Activated CD8-positive, alpha-beta T cell treated with anti-CD3 and anti-CD28 coated beads for 36 hours (primary cell): ENCODE data around the gene TPRG1L. TPM values are rescaled to one million over a fixed set of nuclear protein-coding genes. Genes with fewer than 3 reads are reported as not detected.

Experiments used
- ATAC-seq: fragments of 200-7000 bp; cut with Tn5 transposase; one replicate; pipeline ENCODE4 v1.10.0; 2021; ENCODE audit warnings: mild to moderate bottlenecking, moderate library complexity
- CTCF ChIA-PET: fragments of 350-600 bp; sonication (Branson Sonifier 250); formaldehyde crosslinking; loops from one replicate; lab custom pipeline; 2021; ENCODE audit warnings: antibody characterized with exemption; lab: Charles Lee
- POLR2A ChIA-PET: fragments of 350-600 bp; sonication (Branson Sonifier 250); formaldehyde crosslinking; loops from one replicate; lab custom pipeline; 2021; ENCODE audit warnings: antibody characterized with exemption; lab: Charles Lee
- DNase-seq: peaks from one replicate; pipeline ENCODE4 v3.0.0-alpha.2; 2020
- H3K27ac Mint-ChIP-seq: one replicate; pipeline ENCODE4 v1.8.0; 2021; ENCODE audit warnings: mild to moderate bottlenecking, mixed read lengths
- H3K27me3 Mint-ChIP-seq: one replicate; pipeline ENCODE4 v1.8.0; 2021; ENCODE audit warnings: mixed read lengths
- H3K36me3 Mint-ChIP-seq: one replicate; pipeline ENCODE4 v1.8.0; 2021; ENCODE audit warnings: low read depth, mixed read lengths
- H3K4me1 Mint-ChIP-seq: one replicate; pipeline ENCODE4 v1.8.0; 2021; ENCODE audit warnings: low read depth, mixed read lengths
- H3K4me3 Mint-ChIP-seq: one replicate; pipeline ENCODE4 v1.8.0; 2021; ENCODE audit warnings: mild to moderate bottlenecking, moderate library complexity, mixed read lengths
- H3K9me3 Mint-ChIP-seq: one replicate; pipeline ENCODE4 v1.8.0; 2021; ENCODE audit warnings: mixed read lengths
- intact Hi-C: fragments of 100-400 bp; cut with micrococcal nuclease; formaldehyde crosslinking; loops from one replicate; pipeline ENCODE4 v1.10.0; 2022
- total RNA-seq, 2 experiments: library from RNA; stranded (reverse); gene quantifications; one replicate each; pipeline ENCODE4 v1.2.3, GENCODE V29; 2021
- TF ChIP-seq, protein P1 (sequence below): fragments of 200-600 bp; IDR thresholded peaks from one replicate; pipeline ENCODE4 v1.8.0; 2022; ENCODE audit warnings: antibody characterized with exemption, mild to moderate bottlenecking

The TPRG1L gene
- total RNA-seq, 2 experiments from 2014 or later: 6.1 to 6.2 TPM

- no peaks in the 10 kb centered on the region for H3K9me3 Mint-ChIP-seq
- ChIA-PET CTCF (no interaction called here), POLR2A (no interaction called here)
- TF ChIP-seq, protein P1, sequence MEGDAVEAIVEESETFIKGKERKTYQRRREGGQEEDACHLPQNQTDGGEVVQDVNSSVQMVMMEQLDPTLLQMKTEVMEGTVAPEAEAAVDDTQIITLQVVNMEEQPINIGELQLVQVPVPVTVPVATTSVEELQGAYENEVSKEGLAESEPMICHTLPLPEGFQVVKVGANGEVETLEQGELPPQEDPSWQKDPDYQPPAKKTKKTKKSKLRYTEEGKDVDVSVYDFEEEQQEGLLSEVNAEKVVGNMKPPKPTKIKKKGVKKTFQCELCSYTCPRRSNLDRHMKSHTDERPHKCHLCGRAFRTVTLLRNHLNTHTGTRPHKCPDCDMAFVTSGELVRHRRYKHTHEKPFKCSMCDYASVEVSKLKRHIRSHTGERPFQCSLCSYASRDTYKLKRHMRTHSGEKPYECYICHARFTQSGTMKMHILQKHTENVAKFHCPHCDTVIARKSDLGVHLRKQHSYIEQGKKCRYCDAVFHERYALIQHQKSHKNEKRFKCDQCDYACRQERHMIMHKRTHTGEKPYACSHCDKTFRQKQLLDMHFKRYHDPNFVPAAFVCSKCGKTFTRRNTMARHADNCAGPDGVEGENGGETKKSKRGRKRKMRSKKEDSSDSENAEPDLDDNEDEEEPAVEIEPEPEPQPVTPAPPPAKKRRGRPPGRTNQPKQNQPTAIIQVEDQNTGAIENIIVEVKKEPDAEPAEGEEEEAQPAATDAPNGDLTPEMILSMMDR: no peak
- intact Hi-C loops: no loop called here
- DNase-seq (no peak), ATAC-seq (no peak)
- H3K36me3 Mint-ChIP-seq: peaks cover 9% of the 10 kb centered on the region
- H3K4me3 Mint-ChIP-seq: no peak overlapping the region
- no peaks in the 10 kb centered on the region for H3K4me1 Mint-ChIP-seq
- H3K27me3 Mint-ChIP-seq: no peaks in the 10 kb centered on the region
- no peak overlapping the region for H3K27ac Mint-ChIP-seq
Measured at GRCh38 chr1:3640121-3640837, 15.5 kb downstream of the TPRG1L start.

DNA sequence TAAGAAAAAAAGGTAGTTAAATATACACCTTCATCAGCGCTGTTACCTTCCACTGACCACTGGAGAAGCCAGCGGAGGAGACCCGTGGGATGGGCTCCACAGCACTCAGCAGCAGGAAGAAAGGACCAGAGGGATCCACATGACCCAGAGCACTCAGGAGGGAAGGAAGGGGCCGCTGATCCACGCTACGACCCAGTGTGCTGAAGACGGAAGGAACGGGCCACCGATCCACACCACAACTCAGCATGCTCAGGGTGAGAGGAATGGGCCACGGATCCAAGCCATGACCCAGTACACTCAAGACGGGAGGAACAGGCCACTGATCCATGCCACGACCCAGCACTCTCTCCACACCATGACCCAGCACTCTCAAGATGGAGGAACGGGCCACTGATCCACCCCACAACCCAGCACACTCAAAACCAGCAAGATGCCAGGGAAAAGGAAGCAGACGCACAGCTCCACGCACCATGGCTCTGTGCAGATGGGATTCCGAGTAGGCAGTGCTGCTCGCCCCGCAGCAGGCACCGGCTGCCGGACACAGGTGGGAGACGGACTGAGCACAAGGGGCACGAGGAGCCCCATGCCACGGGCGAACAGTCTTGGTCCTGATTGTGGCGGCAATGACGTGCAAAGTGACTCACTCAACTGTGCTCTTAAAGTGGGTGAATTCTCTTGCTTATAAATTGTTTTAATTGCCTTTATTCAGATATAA lies 16.4 kb downstream of the TPRG1L start:
- CTCF ChIA-PET: no interaction called here
- POLR2A ChIA-PET: interaction anchor here (1.1 kb wide), 1 partner anchor 11 kb away, joined by 3 read pairs; no protein-coding TSS in a partner anchor
- H3K4me3 Mint-ChIP-seq: no peak overlapping the region

GRCh38 chr1:3641816-3642215 lies 17.0 kb downstream of the TPRG1L start:
- Mint-ChIP-seq H3K36me3 (peaks cover 9% of the 10 kb centered on the region), H3K27ac (no peak overlapping the region), H3K27me3 (no peaks in the 10 kb centered on the region), H3K4me3 (no peak overlapping the region), H3K4me1 (no peaks in the 10 kb centered on the region), H3K9me3 (no peaks in the 10 kb centered on the region)
- intact Hi-C loops: no loop called here
- POLR2A ChIA-PET: interaction anchor here (1.1 kb wide), 1 partner anchor 12 kb away, joined by 3 read pairs; no protein-coding TSS in a partner anchor
- ATAC-seq (no peak), DNase-seq (no peak)
- CTCF ChIA-PET: no interaction called here
- TF ChIP-seq, protein P1: no peak

More for the DNA sequence above, 16.4 kb downstream of the TPRG1L start:
- Mint-ChIP-seq H3K27ac (no peak overlapping the region), H3K36me3 (peaks cover 11% of the 10 kb centered on the region), H3K27me3 (no peaks in the 10 kb centered on the region), H3K4me1 (no peaks in the 10 kb centered on the region), H3K9me3 (no peaks in the 10 kb centered on the region)
- no peak for ATAC-seq
- no peak for DNase-seq
- TF ChIP-seq, protein P1: no peak
- intact Hi-C loops: no loop called here

DNA sequence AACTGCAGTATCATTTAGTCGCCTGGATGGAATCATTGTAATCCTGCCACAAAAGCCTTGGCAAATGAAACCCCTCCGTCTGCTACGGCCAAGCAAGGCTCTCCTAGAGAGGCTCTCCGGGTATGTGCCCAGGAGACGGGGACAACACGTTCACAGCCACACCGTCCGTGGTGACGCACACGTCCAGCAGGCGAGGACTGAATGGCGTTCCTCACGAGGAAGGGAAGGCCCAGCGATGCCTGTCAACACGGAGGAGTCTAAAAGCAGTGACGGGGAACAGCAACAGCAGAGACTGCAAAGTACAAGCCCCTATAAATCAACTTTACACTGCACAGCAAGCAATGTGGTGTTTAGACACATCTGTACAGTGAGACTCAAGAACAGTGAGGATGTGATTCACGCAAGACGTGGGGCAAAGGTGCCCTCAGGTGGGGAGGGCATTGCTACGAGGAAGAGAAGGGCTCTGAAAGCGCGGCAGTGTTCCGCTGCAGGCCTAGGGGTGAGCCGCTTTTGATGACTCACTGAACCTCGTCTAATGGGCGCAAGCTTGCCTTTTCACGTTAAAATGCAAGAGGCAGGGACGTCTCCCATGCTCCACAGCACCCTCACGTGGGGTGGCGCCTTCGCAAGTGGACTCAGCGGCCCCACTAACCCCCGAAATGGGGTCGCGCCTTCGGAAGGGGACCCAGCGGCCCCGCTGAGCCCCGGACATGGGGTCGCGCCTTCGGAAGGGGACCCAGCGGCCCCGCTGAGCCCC lies 18.3 kb downstream of the TPRG1L start:
- peaks cover 4% of the 10 kb centered on the region for H3K4me1 Mint-ChIP-seq
- DNase-seq (no peak), ATAC-seq (no peak)
- ChIA-PET POLR2A (no interaction called here), CTCF (no interaction called here)
- H3K36me3 Mint-ChIP-seq: peaks cover 9% of the 10 kb centered on the region
- H3K27me3 Mint-ChIP-seq: no peaks in the 10 kb centered on the region
- intact Hi-C loops: no loop called here
- H3K9me3 Mint-ChIP-seq: no peaks in the 10 kb centered on the region
- no peak overlapping the region for H3K27ac Mint-ChIP-seq
- no peak overlapping the region for H3K4me3 Mint-ChIP-seq
- TF ChIP-seq, protein P1: no peak
